ENCODE measurements around the gene SLC44A5. TPM values are rescaled to one million over a fixed set of nuclear protein-coding genes. Genes with fewer than 3 reads are reported as not detected.

Gene SLC44A5
- total RNA-seq, 1 experiment from 2014 or later, result 2.4 TPM

GRCh38 chr1:75559136-75559535 is 51.8 kb downstream of the SLC44A5 start:
- Histone ChIP-seq H3K9ac (ENCODE audit: extremely low read depth, insufficient read length, low read length) (no peak overlapping the region), H2BK15ac (ENCODE audit: low read depth, low read length) (no peak overlapping the region), H3K79me1 (ENCODE audit: insufficient read depth, low read depth, low read length, poor library complexity, severe bottlenecking) (no peaks in the 10 kb centered on the region), H3K56ac (ENCODE audit: insufficient read length, low read depth, low read length) (no peak overlapping the region), H3K4ac (ENCODE audit: low read depth, low read length) (no peak overlapping the region), H4K91ac (ENCODE audit: insufficient read length, low read depth, low read length) (no peak overlapping the region), H4K20me1 (ENCODE audit: control insufficient read depth, insufficient read depth, insufficient read length) (no peaks in the 10 kb centered on the region), H3K79me2 (ENCODE audit: insufficient read depth, low read length) (no peaks in the 10 kb centered on the region), H2BK5ac (ENCODE audit: insufficient read length, low read length) (no peak overlapping the region), H3T11ph (ENCODE audit: low read length) (no peak overlapping the region), H3K23ac (ENCODE audit: insufficient read length, low read depth, low read length) (no peak overlapping the region), H3K4me2 (ENCODE audit: insufficient read depth, insufficient read length, low read length) (no peak overlapping the region), H3K18ac (ENCODE audit: insufficient read length, low read depth, low read length) (no peak overlapping the region), H4K5ac (ENCODE audit: insufficient read length, low read depth, low read length) (no peak overlapping the region), H3K23me2 (ENCODE audit: insufficient read length, low read depth, low read length, poor library complexity, severe bottlenecking) (no peaks in the 10 kb centered on the region), H3K9me3 (ENCODE audit: control insufficient read depth, low read depth, low read length) (no peaks in the 10 kb centered on the region), H4K8ac (replicated peaks; ENCODE audit: insufficient read length, low read depth, low read length) (no peak overlapping the region), H2AK5ac (ENCODE audit: insufficient read length, low read length) (no peak overlapping the region), H3K14ac (ENCODE audit: insufficient read depth, low read length) (no peak overlapping the region), H2BK12ac (ENCODE audit: insufficient read length, low read depth, low read length) (no peak overlapping the region), H2AFZ (ENCODE audit: low read length) (no peak overlapping the region), H3K27me3 (ENCODE audit: insufficient read depth, low read length) (peaks cover 2% of the 10 kb centered on the region; the same call in 1 of the 2 replicates), H3K4me1 (ENCODE audit: insufficient read depth, low read length) (no peaks in the 10 kb centered on the region), H3K27ac (ENCODE audit: insufficient read length, low read depth, low read length) (no peak overlapping the region), H2BK120ac (ENCODE audit: low read depth, low read length, poor library complexity, severe bottlenecking) (no peak overlapping the region), H2BK20ac (ENCODE audit: low read depth, low read length, poor library complexity, severe bottlenecking) (no peak overlapping the region)
- Mint-ChIP-seq H3K4me3 (no peak overlapping the region), H3K36me3 (ENCODE audit: insufficient read depth in 1 of 3, low read depth in 3 of 3) (no peaks in the 10 kb centered on the region), H3K4me1 (peaks cover 0 to 3% of the 10 kb centered on the region in 2 experiments; a peak in 2 of 4 replicates), H3K27me3 (ENCODE audit: low read depth) (no peaks in the 10 kb centered on the region), H3K9me3 (no peaks in the 10 kb centered on the region), H3K27ac (no peak overlapping the region)
- no peak for DNase-seq
- TF ChIP-seq CTCF (conservative IDR thresholded peaks at IDR 0.05), result no peak
- WGBS (ENCODE audit: extremely low coverage, insufficient read length, low lambda C conversion rate), result no CpG with 5 or more reads among the region's 2 CpGs
